K562 (cell line): Measurements from ENCODE around the gene COL8A2. TPM values are rescaled to one million over a fixed set of nuclear protein-coding genes. Genes with fewer than 3 reads are reported as not detected.

Experiments used
- BCLAF1 ChIP-seq, 2 experiments: fragments of 450-650 bp in 1 of 2; IDR thresholded peaks; 2 replicates each; pipeline ENCODE4 v1.6.1; 2011 to 2017; ENCODE audit warnings: low read depth in 2 of 2, antibody characterized with exemption in 1 of 2, borderline replicate concordance in 1 of 2, low read length in 1 of 2, mild to moderate bottlenecking in 1 of 2, mixed read lengths in 1 of 2; ENCODE audit not compliant: control insufficient read depth in 1 of 2
- RREB1 ChIP-seq: fragments of 250-450 bp; sonication (Bioruptor Pico); IDR thresholded peaks from 2 replicates; pipeline ENCODE4 v1.4.0; 2020
- ZBTB34 ChIP-seq: fragments of 250-450 bp; sonication (Bioruptor Pico); IDR thresholded peaks from 2 replicates; pipeline ENCODE4 v1.8.0; 2021; ENCODE audit warnings: mild to moderate bottlenecking, moderate library complexity
- ZBTB49 ChIP-seq: sonication (generic); formaldehyde crosslinking; IDR thresholded peaks from 2 replicates; pipeline ENCODE4 v1.8.0; 2022; ENCODE audit warnings: missing genetic modification reagents, mild to moderate bottlenecking, borderline replicate concordance
- ZNF282 ChIP-seq: sonication (generic); formaldehyde crosslinking; IDR thresholded peaks from 2 replicates; pipeline ENCODE4 v1.8.1; 2023; ENCODE audit warnings: missing genetic modification reagents
- ZNF445 ChIP-seq: fragments of 250-450 bp; sonication (Bioruptor Pico); IDR thresholded peaks from 2 replicates; pipeline ENCODE4 v1.4.0; 2020; ENCODE audit warnings: low read depth, mild to moderate bottlenecking, moderate library complexity
- polyA plus RNA-seq, 8 experiments: library from polyadenylated mRNA; depleted of rRNA in 4 of 8; stranded (reverse) in 5 of 8; unstranded in 3 of 8; fragments of >200 nt; fragmentation: Nextera tagmentation in 2 of 8; fragmentation: Illumina TruSeq in 1 of 8; extraction: Ambion mirVana in 2 of 8; extraction: Trizol in 1 of 8; gene quantifications; 2 replicates each; pipeline versions ENCODE4 v1.2.1 to v1.2.3, GENCODE V29; 2011 to 2014; ENCODE audit warnings: inconsistent platforms in 1 of 8, missing spikeins in 1 of 8
- total RNA-seq, 7 experiments: library from RNA; depleted of rRNA in 6 of 7; stranded (reverse); fragments of >200 nt in 6 of 7; fragmentation: Illumina TruSeq in 2 of 7; extraction: Trizol in 2 of 7; gene quantifications; 2 replicates each; pipeline versions ENCODE4 v1.2.1 to v1.2.3, GENCODE V29; 2011 to 2021; ENCODE audit warnings: low replicate concordance in 1 of 7

The COL8A2 gene
- total and polyA plus RNA-seq, 9 of the 15 experiments (the other 6 are each of a cell fraction or from before 2014, with no cell fraction given): 0.03 to 0.14 (median 0.04) TPM; not detected in 5

- no peak for TF ChIP-seq BCLAF1 (IDR thresholded peaks at IDR 0.05; ENCODE audit: borderline replicate concordance in 1 of 2, control insufficient read depth in 1 of 2, low read depth in 2 of 2, low read length in 1 of 2)
- no peak for TF ChIP-seq ZBTB49 (CRISPR knock-in tag)
- no peak for TF ChIP-seq ZBTB34
- no peak for TF ChIP-seq ZNF445
- no peak for TF ChIP-seq RREB1 (CRISPR knock-in tag)
- TF ChIP-seq ZNF282 (CRISPR knock-in tag): no peak
Measured at GRCh38 chr1:36161641-36162531, 36.9 kb upstream of the COL8A2 start (continued).
